Smooth muscle cell (in vitro differentiated cells): ENCODE data around the gene HACD4. TPM values are rescaled to one million over a fixed set of nuclear protein-coding genes. Genes with fewer than 3 reads are reported as not detected.

Source experiments
- DNase-seq: peaks from one replicate; lab custom pipeline; 2025; ENCODE audit not compliant: unreplicated experiment; lab: John Stamatoyannopoulos, UW
- H2AFZ ChIP-seq: fragments of 200-600 bp; sonication (generic); 2 replicates; pipeline ENCODE4 v1.6.0; 2016; ENCODE audit warnings: antibody characterized with exemption, low read depth, mild to moderate bottlenecking
- H3F3A ChIP-seq: fragments of 200-600 bp; sonication (generic); 2 replicates; pipeline ENCODE4 v1.6.0; 2017; ENCODE audit warnings: antibody characterized with exemption, low read depth
- H3K27ac ChIP-seq: fragments of 200-600 bp; sonication (generic); 2 replicates; pipeline ENCODE4 v1.5.1; 2016; ENCODE audit warnings: low read depth, mild to moderate bottlenecking
- H3K27me3 ChIP-seq: fragments of 200-600 bp; sonication (generic); 2 replicates; pipeline ENCODE4 v1.6.1; 2016; ENCODE audit warnings: low read depth, mild to moderate bottlenecking
- H3K36me3 ChIP-seq: fragments of 200-600 bp; sonication (generic); 2 replicates; pipeline ENCODE4 v1.5.1; 2016; ENCODE audit warnings: low read depth
- H3K4me1 ChIP-seq: fragments of 200-600 bp; sonication (generic); 2 replicates; pipeline ENCODE4 v1.5.1; 2016; ENCODE audit warnings: low read depth
- H3K4me2 ChIP-seq: fragments of 200-600 bp; sonication (generic); 2 replicates; pipeline ENCODE4 v1.6.0; 2016; ENCODE audit warnings: mild to moderate bottlenecking
- H3K4me3 ChIP-seq: fragments of 200-600 bp; sonication (generic); 2 replicates; pipeline ENCODE4 v1.5.1; 2016; ENCODE audit warnings: mild to moderate bottlenecking
- H3K79me2 ChIP-seq: fragments of 200-600 bp; sonication (generic); 2 replicates; pipeline ENCODE4 v1.6.0; 2016; ENCODE audit warnings: low read depth, mild to moderate bottlenecking
- H3K9ac ChIP-seq: fragments of 200-600 bp; sonication (generic); 2 replicates; pipeline ENCODE4 v1.6.0; 2016; ENCODE audit warnings: low read depth
- H3K9me3 ChIP-seq: fragments of 200-600 bp; sonication (generic); replicated peaks from 2 replicates; pipeline ENCODE4 v1.5.1; 2016; ENCODE audit warnings: low read depth
- H4K20me1 ChIP-seq: fragments of 200-600 bp; sonication (generic); 2 replicates; pipeline ENCODE4 v1.6.0; 2016; ENCODE audit warnings: low read depth
- WGBS: methylation state at CpG from one replicate; pipeline ENCODE4 v1.1.7; 2016; ENCODE audit warnings: low lambda C conversion rate; 5-methylcytosine and 5-hydroxymethylcytosine counted together
- polyA plus RNA-seq: library from polyadenylated mRNA; unstranded; fragments of >200 nt; fragmentation: Nextera tagmentation; extraction: Ambion mirVana; gene quantifications from 2 replicates; pipeline ENCODE4 v1.2.1, GENCODE V29; 2016
- total RNA-seq: library from RNA; depleted of rRNA; stranded (reverse); fragments of >200 nt; gene quantifications from 2 replicates; pipeline ENCODE4 v1.2.3, GENCODE V29; 2014
- TF ChIP-seq, protein P1 (sequence below): fragments of 200-600 bp; sonication (generic); IDR thresholded peaks from 2 replicates; pipeline ENCODE4 v1.5.1; 2017; ENCODE audit warnings: borderline replicate concordance, mild to moderate bottlenecking, antibody characterized with exemption; ENCODE audit not compliant: insufficient read depth, poor library complexity, severe bottlenecking

The HACD4 gene
- total and polyA plus RNA-seq, 2 experiments from 2014 or later, result 2.6 to 6.2 TPM

DNA sequence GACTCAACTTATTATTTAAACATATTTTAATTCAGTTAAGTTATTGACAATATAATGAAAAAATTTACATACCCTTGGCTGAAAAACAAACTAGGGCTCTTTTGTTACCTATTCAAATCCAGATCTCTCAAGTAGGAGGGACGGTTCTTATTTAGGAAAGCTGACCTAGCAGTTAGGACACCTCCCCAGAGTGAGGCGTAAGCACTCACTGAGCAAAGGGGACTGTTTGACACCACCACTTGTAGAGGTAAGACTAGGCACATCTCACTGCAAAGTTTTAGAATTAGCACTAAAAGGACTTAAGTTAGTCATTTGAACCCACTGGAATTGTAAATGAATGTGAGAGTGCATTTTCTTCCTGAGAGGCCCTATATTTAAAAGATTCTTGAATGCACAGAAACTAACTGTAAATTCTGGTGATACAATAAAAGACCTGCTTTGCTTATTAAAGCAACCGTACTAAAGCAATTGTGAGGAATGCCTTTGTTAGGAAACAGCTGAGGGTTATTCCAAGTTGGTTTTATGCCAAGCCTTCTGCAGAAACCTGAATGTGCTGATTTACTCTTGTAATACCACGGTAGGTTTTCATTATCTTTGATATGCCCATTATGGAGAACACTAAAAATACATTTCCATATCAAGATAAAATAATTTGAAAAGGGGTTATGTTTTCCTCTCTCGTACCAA lies 16.2 kb downstream of the HACD4 start:
- Histone ChIP-seq H3K9me3 (no peaks in the 10 kb centered on the region), H3K4me1 (no peaks in the 10 kb centered on the region), H3K9ac (no peak overlapping the region), H3K36me3 (no peaks in the 10 kb centered on the region), H3K79me2 (no peaks in the 10 kb centered on the region), H3K4me3 (no peak overlapping the region), H3F3A (no peaks in the 10 kb centered on the region), H3K27me3 (no peaks in the 10 kb centered on the region), H3K4me2 (no peak overlapping the region), H4K20me1 (no peaks in the 10 kb centered on the region), H2AFZ (no peak overlapping the region), H3K27ac (no peak overlapping the region)
- no peak for DNase-seq
- WGBS, result 84% methylated on average over 5 of the region's 5 CpGs
- TF ChIP-seq, protein P1, sequence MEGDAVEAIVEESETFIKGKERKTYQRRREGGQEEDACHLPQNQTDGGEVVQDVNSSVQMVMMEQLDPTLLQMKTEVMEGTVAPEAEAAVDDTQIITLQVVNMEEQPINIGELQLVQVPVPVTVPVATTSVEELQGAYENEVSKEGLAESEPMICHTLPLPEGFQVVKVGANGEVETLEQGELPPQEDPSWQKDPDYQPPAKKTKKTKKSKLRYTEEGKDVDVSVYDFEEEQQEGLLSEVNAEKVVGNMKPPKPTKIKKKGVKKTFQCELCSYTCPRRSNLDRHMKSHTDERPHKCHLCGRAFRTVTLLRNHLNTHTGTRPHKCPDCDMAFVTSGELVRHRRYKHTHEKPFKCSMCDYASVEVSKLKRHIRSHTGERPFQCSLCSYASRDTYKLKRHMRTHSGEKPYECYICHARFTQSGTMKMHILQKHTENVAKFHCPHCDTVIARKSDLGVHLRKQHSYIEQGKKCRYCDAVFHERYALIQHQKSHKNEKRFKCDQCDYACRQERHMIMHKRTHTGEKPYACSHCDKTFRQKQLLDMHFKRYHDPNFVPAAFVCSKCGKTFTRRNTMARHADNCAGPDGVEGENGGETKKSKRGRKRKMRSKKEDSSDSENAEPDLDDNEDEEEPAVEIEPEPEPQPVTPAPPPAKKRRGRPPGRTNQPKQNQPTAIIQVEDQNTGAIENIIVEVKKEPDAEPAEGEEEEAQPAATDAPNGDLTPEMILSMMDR, result no peak

DNA sequence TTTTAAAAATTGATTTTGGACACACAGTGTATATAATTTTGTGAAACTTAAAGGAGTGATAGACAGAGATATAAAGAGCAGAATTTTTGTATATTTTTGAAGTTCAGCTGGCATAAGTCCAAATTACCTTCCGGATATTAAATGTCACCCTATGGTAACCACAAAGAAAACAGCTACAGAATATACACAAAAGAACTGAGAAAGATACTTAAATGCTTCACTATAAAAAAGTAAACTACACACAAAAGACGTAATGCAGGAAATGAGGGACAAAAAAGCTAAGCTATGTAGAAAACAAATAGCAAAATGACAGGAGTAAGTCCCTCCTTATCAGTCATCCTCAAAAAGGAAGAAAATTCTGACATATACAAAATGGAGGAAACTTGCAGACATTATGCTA lies 29.4 kb downstream of the HACD4 start:
- no peaks in the 10 kb centered on the region for H4K20me1 ChIP-seq
- H2AFZ ChIP-seq, result no peak overlapping the region
- no peak overlapping the region for H3K4me2 ChIP-seq
- no peaks in the 10 kb centered on the region for H3K4me1 ChIP-seq
- H3K27me3 ChIP-seq, result no peaks in the 10 kb centered on the region
- WGBS, result 96% methylated on average over 2 of the region's 2 CpGs
- no peak overlapping the region for H3K4me3 ChIP-seq
- TF ChIP-seq, protein P1, result no peak
- H3K36me3 ChIP-seq, result peaks cover 14% of the 10 kb centered on the region
- H3K9ac ChIP-seq, result no peak overlapping the region
- no peaks in the 10 kb centered on the region for H3F3A ChIP-seq
- no peak overlapping the region for H3K27ac ChIP-seq
- DNase-seq, result no peak
- H3K9me3 ChIP-seq, result no peaks in the 10 kb centered on the region
- H3K79me2 ChIP-seq, result no peaks in the 10 kb centered on the region

DNA sequence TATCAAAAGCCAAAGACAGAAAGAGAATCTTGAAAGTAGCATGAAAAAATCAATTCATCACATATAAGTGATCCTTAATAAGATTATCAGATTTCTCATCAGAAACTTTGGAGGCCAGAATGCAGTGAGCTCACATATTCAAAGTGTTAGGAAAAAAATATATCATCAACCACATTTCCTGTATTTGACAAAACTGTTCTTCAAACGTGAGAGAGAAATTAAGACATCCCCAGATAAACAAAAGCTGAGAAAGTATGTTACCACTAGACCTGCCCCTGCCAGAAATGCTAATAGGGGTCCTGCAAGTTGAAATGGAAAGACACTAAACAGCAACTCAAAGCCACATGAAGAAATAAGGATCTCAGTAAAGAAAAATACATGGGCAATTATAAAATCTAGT lies 29.9 kb downstream of the HACD4 start:
- Histone ChIP-seq H4K20me1 (no peaks in the 10 kb centered on the region), H2AFZ (no peak overlapping the region), H3K27ac (no peak overlapping the region), H3K4me2 (no peak overlapping the region), H3K4me3 (no peak overlapping the region), H3K79me2 (no peaks in the 10 kb centered on the region), H3K4me1 (no peaks in the 10 kb centered on the region), H3K9me3 (no peaks in the 10 kb centered on the region), H3K27me3 (no peaks in the 10 kb centered on the region), H3K9ac (no peak overlapping the region), H3K36me3 (peaks cover 19% of the 10 kb centered on the region), H3F3A (no peaks in the 10 kb centered on the region)
- 70% methylated on average over 1 of the region's 1 CpG for WGBS
- TF ChIP-seq, protein P1, result no peak
- DNase-seq, result no peak

DNA sequence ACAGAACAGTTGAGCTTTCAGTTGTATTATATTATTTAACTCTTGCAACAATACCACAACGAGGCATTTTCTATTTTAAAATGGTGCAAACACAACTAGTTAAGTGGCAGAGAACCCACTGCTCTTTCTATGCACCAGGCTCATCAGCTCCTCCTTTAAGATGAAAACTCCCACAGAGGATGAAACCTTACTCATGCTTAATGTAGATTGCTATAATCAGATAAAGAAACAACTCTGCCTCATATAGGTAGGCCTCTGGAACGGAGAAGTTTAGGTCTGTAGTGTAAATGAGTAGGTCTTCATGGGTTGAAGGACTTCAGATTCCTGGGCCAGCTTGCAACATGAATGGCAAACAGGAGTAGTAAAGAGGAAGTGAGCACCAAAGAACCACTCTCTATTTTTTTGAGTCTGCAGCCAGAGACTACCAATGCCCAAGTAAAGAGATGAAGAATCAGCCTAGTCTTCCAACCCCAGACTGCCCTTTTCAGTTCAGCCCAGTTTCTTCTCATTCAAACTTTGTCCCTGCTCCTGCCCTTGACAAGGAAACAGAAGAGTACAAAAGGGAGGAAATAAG lies 33.9 kb downstream of the HACD4 start:
- Histone ChIP-seq H3K4me1 (no peaks in the 10 kb centered on the region), H2AFZ (no peak overlapping the region), H3K27ac (no peak overlapping the region), H3K36me3 (peaks cover 21% of the 10 kb centered on the region), H3K27me3 (no peaks in the 10 kb centered on the region), H3K9me3 (no peaks in the 10 kb centered on the region), H3K9ac (no peak overlapping the region), H3K79me2 (no peaks in the 10 kb centered on the region), H3K4me3 (no peak overlapping the region), H3K4me2 (no peak overlapping the region), H3F3A (no peaks in the 10 kb centered on the region), H4K20me1 (no peaks in the 10 kb centered on the region)
- 97% methylated on average over 2 of the region's 2 CpGs for WGBS
- TF ChIP-seq, protein P1, result no peak
- no peak for DNase-seq
